CD4-positive, alpha-beta T cell treated with Interleukin-4 for 1 hour (primary cell): ENCODE results near the gene ZDHHC14.
"Not testable (repeated sequence)": the region's sequence is repeated elsewhere in the genome, so short reads cannot be mapped to it uniquely, and the experiment has no call there.

Experiments
- DNase-seq, 2 donors: peaks; one replicate each; pipeline ENCODE4 v3.0.0-alpha.2; 2020 to 2022

ZDHHC14 gene

GRCh38 chr6:157447735-157448134, 66.7 kb downstream of the ZDHHC14 start:
- DNase-seq: no peak

GRCh38 chr6:157449610-157450009, 68.6 kb downstream of the ZDHHC14 start:
- DNase-seq: no peak

GRCh38 chr6:157450931-157451742, 70.1 kb downstream of the ZDHHC14 start:
- no peak for DNase-seq

- DNase-seq: no peak
These were observed 71.1 kb downstream of the ZDHHC14 start for GRCh38 chr6:157452096-157452495.

- DNase-seq: no peak
These were observed 72.1 kb downstream of the ZDHHC14 start for GRCh38 chr6:157453131-157453530.

GRCh38 chr6:157453978-157454377, 73.0 kb downstream of the ZDHHC14 start:
- no peak for DNase-seq

GRCh38 chr6:157454762-157455714, 74.0 kb downstream of the ZDHHC14 start:
- no peak for DNase-seq

GRCh38 chr6:157455731-157456523, 74.9 kb downstream of the ZDHHC14 start:
- DNase-seq: no peak

GRCh38 chr6:157456524-157456829, 75.5 kb downstream of the ZDHHC14 start:
- peak in 1 of 2 donors; percentile 8 for DNase-seq

- no peak for DNase-seq
These were observed 76.8 kb downstream of the ZDHHC14 start for GRCh38 chr6:157457787-157458186.

GRCh38 chr6:157459327-157459726, 78.3 kb downstream of the ZDHHC14 start:
- DNase-seq: no peak

- DNase-seq: no peak
These were observed 79.4 kb downstream of the ZDHHC14 start for GRCh38 chr6:157460182-157460999.

- peak; percentile 20 to 52 for DNase-seq
These were observed 80.3 kb downstream of the ZDHHC14 start for GRCh38 chr6:157461000-157461915.

- DNase-seq: no peak
These were observed 82.2 kb downstream of the ZDHHC14 start for GRCh38 chr6:157462956-157463742.

- not testable (repeated sequence) for DNase-seq
These were observed 82.7 kb downstream of the ZDHHC14 start for GRCh38 chr6:157463743-157464135.

GRCh38 chr6:157464653-157465535, 83.9 kb downstream of the ZDHHC14 start:
- no peak for DNase-seq

GRCh38 chr6:157466342-157466648, 85.3 kb downstream of the ZDHHC14 start:
- no peak for DNase-seq

- not testable (repeated sequence) for DNase-seq
These were observed 86.3 kb downstream of the ZDHHC14 start for GRCh38 chr6:157467339-157467738.

GRCh38 chr6:157468054-157468453, 87.1 kb downstream of the ZDHHC14 start:
- no peak for DNase-seq
